Neuronal stem cell (in vitro differentiated cells): ENCODE data around the gene SUPT16H.
A peak's percentile ranks its signal among the peaks of the same experiment; 100 is the strongest.

Experiments
- DNase-seq: peaks from one replicate; pipeline ENCODE4 v3.0.0-alpha.2; 2013; ENCODE audit warnings: low spot score
- H2AFZ ChIP-seq: one replicate; pipeline ENCODE4 v1.6.1; 2013; ENCODE audit warnings: mild to moderate bottlenecking, low read length, inconsistent platforms
- H2AK5ac ChIP-seq: 2 replicates; pipeline ENCODE4 v1.6.1; 2013; ENCODE audit warnings: low read depth, mild to moderate bottlenecking, inconsistent platforms, low read length, moderate library complexity, mixed read lengths
- H2BK120ac ChIP-seq: 2 replicates; pipeline ENCODE4 v1.6.1; 2013; ENCODE audit warnings: low read depth, mild to moderate bottlenecking, inconsistent platforms, low read length, moderate library complexity, mixed read lengths
- H2BK12ac ChIP-seq: one replicate; pipeline ENCODE4 v1.6.1; 2013; ENCODE audit warnings: low read length, inconsistent platforms
- H2BK15ac ChIP-seq: 2 replicates; pipeline ENCODE4 v1.6.1; 2013; ENCODE audit warnings: mild to moderate bottlenecking, low read length, inconsistent platforms, mixed read lengths
- H2BK5ac ChIP-seq: one replicate; pipeline ENCODE4 v1.6.1; 2013; ENCODE audit warnings: inconsistent platforms, mild to moderate bottlenecking, low read length, moderate library complexity
- H3K14ac ChIP-seq: one replicate; pipeline ENCODE4 v1.6.1; 2013; ENCODE audit warnings: low read length, inconsistent platforms
- H3K18ac ChIP-seq: 2 replicates; pipeline ENCODE4 v1.6.1; 2013; ENCODE audit warnings: low read length, inconsistent platforms
- H3K23ac ChIP-seq: 2 replicates; pipeline ENCODE4 v1.6.1; 2013; ENCODE audit warnings: low read depth, mild to moderate bottlenecking, mixed read lengths, low read length, inconsistent platforms; ENCODE audit not compliant: poor library complexity
- H3K27ac ChIP-seq: replicated peaks from 3 replicates; pipeline ENCODE4 v1.5.1; 2013; ENCODE audit warnings: low read length, inconsistent platforms
- H3K27me3 ChIP-seq, 3 experiments: 2 replicates each; pipeline ENCODE4 v1.6.1; 2013; ENCODE audit warnings: low read length in 3 of 3, mild to moderate bottlenecking in 2 of 3, inconsistent platforms in 1 of 3, low read depth in 1 of 3, mixed read lengths in 1 of 3, moderate library complexity in 1 of 3; ENCODE audit not compliant: control insufficient read depth in 3 of 3, insufficient read depth in 3 of 3
- H3K36me3 ChIP-seq, 2 donors: replicated peaks in 1 of 2; 2 replicates each; pipeline ENCODE4 v1.6.1; 2013; ENCODE audit warnings: low read length in 2 of 2; ENCODE audit not compliant: control insufficient read depth in 2 of 2, insufficient read depth in 2 of 2
- H3K4ac ChIP-seq: 2 replicates; pipeline ENCODE4 v1.6.1; 2013; ENCODE audit warnings: inconsistent platforms, mild to moderate bottlenecking, low read length, moderate library complexity
- H3K4me1 ChIP-seq, 2 donors: 1 replicate in 1 of 2; 2 replicates in 1 of 2; pipeline ENCODE4 v1.6.1; 2013; ENCODE audit warnings: low read length in 2 of 2, low read depth in 1 of 2; ENCODE audit not compliant: control insufficient read depth in 2 of 2, insufficient read depth in 1 of 2
- H3K4me2 ChIP-seq: one replicate; pipeline ENCODE4 v1.6.1; 2013; ENCODE audit warnings: mild to moderate bottlenecking, low read length, inconsistent platforms; ENCODE audit not compliant: insufficient read depth, poor library complexity, severe bottlenecking
- H3K4me3 ChIP-seq, 2 donors: 2 replicates each; pipeline ENCODE4 v1.5.1; 2013; ENCODE audit warnings: low read length in 2 of 2, mild to moderate bottlenecking in 2 of 2, inconsistent platforms in 1 of 2, moderate library complexity in 1 of 2
- H3K79me1 ChIP-seq: one replicate; pipeline ENCODE4 v1.6.1; 2013; ENCODE audit warnings: low read depth, mild to moderate bottlenecking, inconsistent platforms, low read length, moderate library complexity
- H3K9ac ChIP-seq: one replicate; pipeline ENCODE4 v1.6.1; 2013; ENCODE audit warnings: mild to moderate bottlenecking, low read depth, low read length, inconsistent platforms; ENCODE audit not compliant: poor library complexity
- H3K9me3 ChIP-seq, 2 donors: replicated peaks in 1 of 2; 2 replicates each; pipeline versions ENCODE3 to v1.6.1; 2013; ENCODE audit warnings: low read length in 2 of 2, mild to moderate bottlenecking in 2 of 2, inconsistent platforms in 1 of 2, low read depth in 1 of 2, mixed read lengths in 1 of 2, moderate library complexity in 1 of 2; ENCODE audit not compliant: control insufficient read depth in 2 of 2, insufficient read depth in 1 of 2
- H4K8ac ChIP-seq: one replicate; pipeline ENCODE4 v1.6.1; 2013; ENCODE audit warnings: low read depth, mild to moderate bottlenecking, inconsistent platforms, low read length, moderate library complexity
- H4K91ac ChIP-seq: one replicate; pipeline ENCODE4 v1.6.1; 2013; ENCODE audit warnings: low read length, low read depth, mild to moderate bottlenecking, inconsistent platforms; ENCODE audit not compliant: poor library complexity
- WGBS, 2 donors: extraction: QIAGEN DNeasy Blood & Tissue Kit; methylation state at CpG; one replicate each; pipeline ENCODE4 v1.1.7; 2013; ENCODE audit warnings: missing lambda C conversion rate in 2 of 2, mixed read lengths in 1 of 2; ENCODE audit not compliant: insufficient read length in 2 of 2, insufficient replicate concordance in 1 of 2; ENCODE audit errors: extremely low coverage in 2 of 2; 5-methylcytosine and 5-hydroxymethylcytosine counted together

The SUPT16H gene

GRCh38 chr14:21395450-21395849 is 11.6 kb upstream of the SUPT16H start:
- Histone ChIP-seq H3K79me1 (peaks cover 2% of the 10 kb centered on the region), H3K18ac (no peak overlapping the region), H3K4me1 (no peaks in the 10 kb centered on the region), H3K36me3 (peaks cover 57 to 100% of the 10 kb centered on the region in 2 donors), H4K8ac (no peak overlapping the region), H2AK5ac (no peak overlapping the region), H3K27me3 (no peaks in the 10 kb centered on the region), H2BK120ac (no peak overlapping the region), H3K4me2 (no peak overlapping the region), H3K14ac (no peak overlapping the region), H4K91ac (no peak overlapping the region), H3K23ac (no peak overlapping the region), H2AFZ (no peak overlapping the region), H3K9ac (no peak overlapping the region), H2BK15ac (no peak overlapping the region), H3K27ac (no peak overlapping the region), H2BK12ac (no peak overlapping the region), H2BK5ac (no peak overlapping the region), H3K4me3 (no peak overlapping the region), H3K9me3 (no peaks in the 10 kb centered on the region), H3K4ac (no peak overlapping the region)
- DNase-seq, result no peak
- WGBS, 2 donors, result no CpG with 5 or more reads among the region's 1 CpG

GRCh38 chr14:21385188-21385904 is 1.5 kb upstream of the SUPT16H start:
- Histone ChIP-seq H3K18ac (no peak overlapping the region), H3K4me3 (no peak overlapping the region), H3K27me3 (no peaks in the 10 kb centered on the region), H3K79me1 (no peaks in the 10 kb centered on the region), H3K4me1 (peaks cover 0 to 7% of the 10 kb centered on the region in 2 donors), H2BK15ac (no peak overlapping the region), H2BK12ac (no peak overlapping the region), H2BK5ac (no peak overlapping the region), H4K8ac (no peak overlapping the region), H3K9me3 (no peaks in the 10 kb centered on the region), H3K4ac (no peak overlapping the region), H2AK5ac (no peak overlapping the region), H3K36me3 (peaks cover 11 to 82% of the 10 kb centered on the region in 2 donors), H3K9ac (no peak overlapping the region), H2BK120ac (no peak overlapping the region), H3K23ac (no peak overlapping the region), H3K27ac (no peak overlapping the region), H4K91ac (no peak overlapping the region), H3K14ac (no peak overlapping the region), H3K4me2 (no peak overlapping the region), H2AFZ (no peak overlapping the region)
- DNase-seq, result no peak
- WGBS, 2 donors, result no CpG with 5 or more reads among the region's 7 CpGs

GRCh38 chr14:21384494-21384851 is 654 bp upstream of the SUPT16H start:
- H2BK15ac ChIP-seq, result no peak overlapping the region
- H3K4me1 ChIP-seq, result peaks cover 0 to 7% of the 10 kb centered on the region in 2 donors
- no peak overlapping the region for H2BK5ac ChIP-seq
- peak overlapping the region; percentile 91 for H3K27ac ChIP-seq
- peaks cover 9 to 82% of the 10 kb centered on the region in 2 donors for H3K36me3 ChIP-seq
- H3K79me1 ChIP-seq, result no peaks in the 10 kb centered on the region
- H3K4me2 ChIP-seq, result peak overlapping the region; percentile 79
- peak overlapping the region; percentile 95 for H3K18ac ChIP-seq
- peak overlapping the region; percentile 92 to 94 for H3K4me3 ChIP-seq
- H3K27me3 ChIP-seq, result no peaks in the 10 kb centered on the region
- no peak overlapping the region for H3K4ac ChIP-seq
- no peak overlapping the region for H3K23ac ChIP-seq
- no peak overlapping the region for H2BK120ac ChIP-seq
- H3K9ac ChIP-seq, result peak overlapping the region; percentile 57
- no peak for DNase-seq
- no peak overlapping the region for H2AK5ac ChIP-seq
- WGBS, 2 donors, result no CpG with 5 or more reads among the region's 12 CpGs
- no peak overlapping the region for H4K8ac ChIP-seq
- H2AFZ ChIP-seq, result peak overlapping the region; percentile 97
- no peak overlapping the region for H4K91ac ChIP-seq
- H3K14ac ChIP-seq, result no peak overlapping the region
- H2BK12ac ChIP-seq, result no peak overlapping the region
- no peaks in the 10 kb centered on the region for H3K9me3 ChIP-seq

- Histone ChIP-seq H3K4me3 (peak overlapping the region; percentile 92 to 94), H3K18ac (peak overlapping the region; percentile 44), H2BK15ac (no peak overlapping the region), H3K23ac (no peak overlapping the region), H2AK5ac (no peak overlapping the region), H3K36me3 (peaks cover 5 to 82% of the 10 kb centered on the region in 2 donors), H3K79me1 (no peaks in the 10 kb centered on the region), H3K14ac (no peak overlapping the region), H3K9ac (peak overlapping the region; percentile 87), H2BK120ac (no peak overlapping the region), H3K4ac (no peak overlapping the region), H2BK5ac (no peak overlapping the region), H3K9me3 (no peaks in the 10 kb centered on the region), H2BK12ac (no peak overlapping the region), H3K4me1 (peaks cover 0 to 7% of the 10 kb centered on the region in 2 donors), H3K4me2 (peak overlapping the region; percentile 59), H2AFZ (peak overlapping the region; percentile 97), H3K27ac (no peak overlapping the region), H4K8ac (no peak overlapping the region), H3K27me3 (no peaks in the 10 kb centered on the region), H4K91ac (no peak overlapping the region)
- DNase-seq, result no peak
- WGBS, 2 donors, result no CpG with 5 or more reads among the region's 39 CpGs
Observed at GRCh38 chr14:21382886-21383847, 652 bp downstream of the SUPT16H start.
